K562 (cell line): ENCODE measurements around the gene TMEM273. TPM values are rescaled to one million over a fixed set of nuclear protein-coding genes. Genes with fewer than 3 reads are reported as not detected.

Source experiments
- ATAC-seq: fragments of 200-7000 bp; cut with Tn5 transposase; 3 replicates; pipeline ENCODE4 v1.9.1; 2020; ENCODE audit warnings: moderate library complexity
- BruUV-seq: library from RNA; stranded (reverse); fragments of 400-500 nt; replicated peaks from 2 replicates; lab custom pipeline; 2021; lab: Mats Ljungman, UMichigan
- CTCF ChIA-PET: fragments of 300-600 bp; formaldehyde crosslinking; extraction: SDS; loops from one replicate; lab custom pipeline; 2021; ENCODE audit warnings: low intra/inter-chr PET ratio; lab: Yijun Ruan, JAX
- POLR2A ChIA-PET: fragments of 300-600, 350-650 bp; sonication (Branson Sonifier 250); formaldehyde crosslinking; extraction: SDS; loops from one replicate; lab custom pipeline; 2021; ENCODE audit warnings: antibody characterized with exemption, inconsistent platforms; lab: Yijun Ruan, JAX
- DNase-seq, 4 experiments: peaks; one replicate each; pipeline versions ENCODE4 v3.0.0 to v3.0.0-alpha.2; 2011 to 2018; ENCODE audit warnings: low spot score in 3 of 4, mixed read lengths in 3 of 4; ENCODE audit errors: extremely low read depth in 1 of 4
- FAIRE-seq: peaks from 2 replicates; lab custom pipeline; 2011; peaks lifted over from hg19 to GRCh38; lab: Jason Lieb, UNC
- H2AFZ ChIP-seq: 2 replicates; pipeline ENCODE4 v1.6.0; 2011; ENCODE audit warnings: low read depth, low read length, control low read depth, inconsistent platforms
- H3K27ac ChIP-seq: fragments of 200-600 bp; 3 replicates; pipeline ENCODE4 v1.8.0; 2011; ENCODE audit warnings: low read depth, mild to moderate bottlenecking, control low read depth, inconsistent platforms, low read length, moderate library complexity, mixed read lengths; ENCODE audit errors: extremely low read depth
- H3K27me3 ChIP-seq, 2 experiments: fragments of 300-600 bp in 1 of 2; 2 replicates in 1 of 2; 3 replicates in 1 of 2; pipeline versions ENCODE4 v1.6.0 to v1.8.0; 2011; ENCODE audit warnings: inconsistent platforms in 2 of 2, low read length in 2 of 2, mild to moderate bottlenecking in 1 of 2, mixed read lengths in 1 of 2, moderate library complexity in 1 of 2; ENCODE audit not compliant: control insufficient read depth in 2 of 2, insufficient read depth in 2 of 2
- H3K36me3 ChIP-seq: fragments of 300-600 bp; 3 replicates; pipeline ENCODE4 v1.8.0; 2011; ENCODE audit warnings: mild to moderate bottlenecking, low read length, inconsistent platforms; ENCODE audit not compliant: control insufficient read depth, insufficient read depth
- H3K4me1 ChIP-seq, 2 experiments: fragments of 200-600 bp in 1 of 2; replicated peaks in 1 of 2; 2 replicates in 1 of 2; 3 replicates in 1 of 2; pipeline versions ENCODE4 v1.5.1 to v1.8.0; 2011; ENCODE audit warnings: inconsistent platforms in 2 of 2, low read length in 2 of 2, mild to moderate bottlenecking in 1 of 2, mixed read lengths in 1 of 2, moderate library complexity in 1 of 2; ENCODE audit not compliant: control insufficient read depth in 2 of 2, insufficient read depth in 2 of 2
- H3K4me2 ChIP-seq: 2 replicates; pipeline ENCODE4 v1.6.1; 2011; ENCODE audit warnings: low read length, control low read depth, inconsistent platforms, mixed read lengths; ENCODE audit not compliant: insufficient read depth
- H3K4me3 ChIP-seq: fragments of 200-600 bp; sonication (generic), shearing (Covaris generic); 2 replicates; pipeline ENCODE4 v1.5.1; 2016; ENCODE audit warnings: control low read depth, inconsistent platforms
- H3K79me2 ChIP-seq: fragments of 200-600 bp; 3 replicates; pipeline ENCODE4 v1.8.0; 2011; ENCODE audit warnings: low read length, inconsistent platforms; ENCODE audit not compliant: control insufficient read depth, insufficient read depth
- H3K9ac ChIP-seq, 2 experiments: 2 replicates each; pipeline versions ENCODE4 v1.6.0 to v1.6.1; 2011; ENCODE audit warnings: low read depth in 2 of 2, low read length in 2 of 2, control low read depth in 1 of 2, inconsistent platforms in 1 of 2, mild to moderate bottlenecking in 1 of 2, mixed read lengths in 1 of 2; ENCODE audit not compliant: insufficient read depth in 1 of 2
- H3K9me1 ChIP-seq: one replicate; pipeline ENCODE4 v1.6.0; 2011; ENCODE audit warnings: inconsistent platforms, mild to moderate bottlenecking, low read length, moderate library complexity; ENCODE audit not compliant: control insufficient read depth, insufficient read depth
- H3K9me3 ChIP-seq: replicated peaks from 2 replicates; pipeline ENCODE4 v1.5.1; 2011; ENCODE audit warnings: low read depth, low read length, inconsistent platforms; ENCODE audit not compliant: control insufficient read depth, insufficient read depth
- H4K20me1 ChIP-seq: replicated peaks from 2 replicates; pipeline ENCODE4 v1.6.1; 2011; ENCODE audit warnings: low read length, inconsistent platforms, mixed read lengths; ENCODE audit not compliant: control insufficient read depth, insufficient read depth
- CSDE1 ChIP-seq, 2 experiments: fragments of 450-650 bp; IDR thresholded peaks; 2 replicates each; pipeline ENCODE4 v1.6.1; 2016; ENCODE audit warnings: mild to moderate bottlenecking in 1 of 2
- E2F3 ChIP-seq: fragments of 250-450 bp; sonication (Bioruptor Pico); IDR thresholded peaks from 2 replicates; pipeline ENCODE4 v1.4.0; 2020; ENCODE audit warnings: mild to moderate bottlenecking
- ESRRA ChIP-seq: fragments of 450-650 bp; IDR thresholded peaks from 2 replicates; pipeline ENCODE4 v1.6.1; 2014; ENCODE audit warnings: low read depth, mild to moderate bottlenecking, moderate library complexity, borderline replicate concordance
- FOSL1 ChIP-seq: fragments of 200-800 bp; sonication (Bioruptor generic); conservative IDR thresholded peaks from 2 replicates; pipeline ENCODE4 v1.6.1; 2016; ENCODE audit warnings: missing genetic modification characterization, missing compliant biosample characterization
- NR0B1 ChIP-seq: fragments of 450-650 bp; IDR thresholded peaks from one replicate; pipeline ENCODE4 v1.6.1; 2018; ENCODE audit warnings: mild to moderate bottlenecking, moderate library complexity; ENCODE audit not compliant: partially characterized antibody
- NR1H2 ChIP-seq: sonication (generic); formaldehyde crosslinking; IDR thresholded peaks from 2 replicates; pipeline ENCODE4 v1.4.0; 2020; ENCODE audit warnings: mild to moderate bottlenecking, missing genetic modification reagents
- SRSF3 ChIP-seq: fragments of 200-400 bp; formaldehyde crosslinking; IDR thresholded peaks from 2 replicates; pipeline ENCODE4 v1.6.1; 2016; ENCODE audit warnings: mild to moderate bottlenecking, low read length, moderate library complexity; ENCODE audit not compliant: insufficient read depth
- TBL1XR1 ChIP-seq, 2 experiments: IDR thresholded peaks; 2 replicates each; pipeline ENCODE4 v1.6.1; 2012; ENCODE audit warnings: improper control_type of control experiment in 2 of 2, low read length in 2 of 2, mild to moderate bottlenecking in 1 of 2
- WHSC1 ChIP-seq: IDR thresholded peaks from one replicate; pipeline ENCODE4 v1.6.1; 2012; ENCODE audit warnings: low read length, control low read depth, inconsistent platforms
- ZNF12 ChIP-seq: sonication (generic); formaldehyde crosslinking; IDR thresholded peaks from 2 replicates; pipeline ENCODE4 v1.4.0; 2020; ENCODE audit warnings: mild to moderate bottlenecking, missing genetic modification reagents
- ZNF239 ChIP-seq: fragments of 250-450 bp; sonication (Bioruptor Pico); IDR thresholded peaks from 2 replicates; pipeline ENCODE4 v1.4.0; 2020; ENCODE audit warnings: mild to moderate bottlenecking
- WGBS: fragments of 100-300 bp; shearing (Covaris generic); methylation state at CpG from one replicate; pipeline ENCODE4 v1.1.6; 2016; ENCODE audit warnings: low coverage, mixed read lengths; ENCODE audit not compliant: insufficient coverage; ENCODE audit errors: missing lambda C conversion rate; 5-methylcytosine and 5-hydroxymethylcytosine counted together
- in situ Hi-C: fragments of 300-500 bp; cut with MboI; formaldehyde crosslinking; loops from 4 replicates; pipeline ENCODE4 v1.15.0; 2018; ENCODE audit warnings: inconsistent platforms, mixed read lengths
- intact Hi-C: fragments of 100-400 bp; cut with micrococcal nuclease; formaldehyde crosslinking; loops from 2 replicates; pipeline ENCODE4 v1.14.2; 2022
- polyA plus RNA-seq, 8 experiments: library from polyadenylated mRNA; depleted of rRNA in 4 of 8; stranded (reverse) in 5 of 8; unstranded in 3 of 8; fragments of >200 nt; fragmentation: Nextera tagmentation in 2 of 8; fragmentation: Illumina TruSeq in 1 of 8; extraction: Ambion mirVana in 2 of 8; extraction: Trizol in 1 of 8; gene quantifications; 2 replicates each; pipeline versions ENCODE4 v1.2.1 to v1.2.3, GENCODE V29; 2011 to 2014; ENCODE audit warnings: inconsistent platforms in 1 of 8, missing spikeins in 1 of 8
- total RNA-seq, 7 experiments: library from RNA; depleted of rRNA in 6 of 7; stranded (reverse); fragments of >200 nt in 6 of 7; fragmentation: Illumina TruSeq in 2 of 7; extraction: Trizol in 2 of 7; gene quantifications; 2 replicates each; pipeline versions ENCODE4 v1.2.1 to v1.2.3, GENCODE V29; 2011 to 2021; ENCODE audit warnings: low replicate concordance in 1 of 7

TMEM273 gene
- total and polyA plus RNA-seq, 9 of the 15 experiments (the other 6 are each of a cell fraction or from before 2014, with no cell fraction given), result 39.2 to 131 (median 95.6) TPM

- no peaks in the 10 kb centered on the region for H3K27me3 ChIP-seq
- in situ Hi-C loops, result no loop called here
- no peak overlapping the region for H3K4me3 ChIP-seq
- intact Hi-C loops, result no loop called here
- H3K4me1 ChIP-seq, result peaks cover 7 to 19% of the 10 kb centered on the region in 2 experiments; a peak in 4 of 5 replicates
- FAIRE-seq (no peak), ATAC-seq (no peak), DNase-seq (no peak)
- 31% methylated on average over 3 of the region's 3 CpGs for WGBS
- TF ChIP-seq ZNF239 (CRISPR knock-in tag) (no peak), NR1H2 (CRISPR knock-in tag) (no peak), ZNF12 (no peak), WHSC1 (no peak), ESRRA (no peak), SRSF3 (no peak), TBL1XR1 (IDR thresholded peaks at IDR 0.05; ENCODE audit: low read length in 2 of 2) (no peak), FOSL1 (tag) (no peak), NR0B1 (no peak), E2F3 (CRISPR knock-in tag) (no peak), CSDE1 (IDR thresholded peaks at IDR 0.05) (no peak)
- ChIA-PET POLR2A (interaction anchor here (0.6 to 2.0 kb wide), 6 partner anchors 9 to 190 kb away, joined by 3 to 5 read pairs (median 3); no protein-coding TSS in a partner anchor), CTCF (no interaction called here)
- H3K36me3 ChIP-seq, result no peaks in the 10 kb centered on the region
- no peak overlapping the region for H3K9ac ChIP-seq
- no peak overlapping the region for H3K27ac ChIP-seq
- no TSS peak for BruUV-seq
- H2AFZ ChIP-seq, result no peak overlapping the region
- no peaks in the 10 kb centered on the region for H4K20me1 ChIP-seq
- H3K9me3 ChIP-seq, result no peaks in the 10 kb centered on the region
- H3K4me2 ChIP-seq, result no peak overlapping the region
- H3K9me1 ChIP-seq, result no peaks in the 10 kb centered on the region
- H3K79me2 ChIP-seq, result peaks cover 6% of the 10 kb centered on the region; the same call in 2 of the 3 replicates
Measured at GRCh38 chr10:49112851-49113250, 75.3 kb downstream of the TMEM273 start.
